HG03095 (cell line): Measurements from ENCODE around the gene GJA1.
"Not testable (repeated sequence)": the region's sequence is repeated elsewhere in the genome, so short reads cannot be mapped to it uniquely, and the experiment has no call there.

Source experiments
- ATAC-seq: cut with Tn5 transposase; IDR thresholded peaks from one replicate; pipeline ENCODE4 v1.9.1; 2021; ENCODE audit warnings: moderate library complexity; ENCODE audit not compliant: unreplicated experiment

Gene GJA1

DNA sequence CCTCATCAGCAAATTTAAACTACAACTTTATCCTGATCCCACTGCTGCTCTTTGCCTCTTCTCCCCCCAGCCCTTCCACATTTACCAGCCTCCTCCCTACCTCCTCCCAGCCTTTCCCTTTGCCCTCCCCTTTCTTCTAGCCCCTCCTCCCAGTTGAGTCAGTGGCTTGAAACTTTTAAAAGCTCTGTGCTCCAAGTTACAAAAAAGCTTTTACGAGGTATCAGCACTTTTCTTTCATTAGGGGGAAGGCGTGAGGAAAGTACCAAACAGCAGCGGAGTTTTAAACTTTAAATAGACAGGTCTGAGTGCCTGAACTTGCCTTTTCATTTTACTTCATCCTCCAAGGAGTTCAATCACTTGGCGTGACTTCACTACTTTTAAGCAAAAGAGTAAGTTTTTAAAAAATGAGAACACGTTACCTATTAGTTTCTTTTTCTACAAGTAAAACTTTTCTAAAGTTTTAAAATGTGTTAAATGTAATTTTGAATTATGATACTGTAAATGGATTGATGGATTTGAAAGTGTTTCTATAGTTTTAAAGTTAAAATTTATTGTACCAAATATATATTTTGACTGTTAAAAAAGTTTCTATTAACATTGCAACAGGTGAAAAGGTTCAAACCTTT is at the start of gene GJA1:
TSS of gene GJA1 (plus strand) at position 203 of the 626 bp plus-strand sequence. CDS start 11,202 bp downstream, outside the sequence.
- no peak for ATAC-seq

DNA sequence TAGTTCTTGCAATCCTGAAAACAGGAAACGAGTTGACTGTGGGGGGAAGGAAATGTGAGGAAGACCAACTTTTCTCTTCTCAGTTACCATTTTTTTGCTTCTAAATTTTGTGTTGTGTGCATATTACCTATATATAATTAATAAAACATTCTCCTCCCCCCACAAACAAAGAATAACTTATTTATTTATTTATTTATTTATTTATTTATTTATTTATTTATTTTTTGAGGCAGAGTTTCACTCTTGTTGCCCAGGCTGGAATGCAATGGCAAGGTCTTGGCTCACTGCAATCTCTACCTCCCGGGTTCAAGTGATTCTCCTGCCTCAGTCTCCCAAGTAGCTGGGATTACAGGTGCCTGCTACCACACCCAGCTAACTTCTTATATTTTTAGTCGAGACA is 48.9 kb upstream of the GJA1 start:
- ATAC-seq = not testable (repeated sequence)

DNA sequence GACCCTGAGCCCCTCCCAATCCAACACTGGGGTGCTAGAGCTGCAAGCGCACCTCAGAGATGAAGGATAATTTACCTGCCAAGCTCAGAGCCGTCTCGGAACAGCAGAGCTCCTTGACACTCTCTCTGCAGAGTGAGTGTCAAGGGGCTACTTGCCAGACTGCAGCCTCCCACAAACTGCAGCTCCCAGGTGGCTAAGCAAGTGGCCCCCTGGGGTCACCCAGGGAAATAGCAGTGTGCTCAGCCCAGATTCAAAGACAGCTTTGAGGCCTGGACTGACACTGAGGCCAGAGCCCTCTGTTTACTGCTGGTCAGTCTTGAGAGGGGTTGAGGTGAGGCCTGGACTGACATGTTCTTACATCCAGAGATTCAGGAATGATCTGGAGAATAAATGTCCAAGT is 46.0 kb upstream of the GJA1 start:
- no peak for ATAC-seq

DNA sequence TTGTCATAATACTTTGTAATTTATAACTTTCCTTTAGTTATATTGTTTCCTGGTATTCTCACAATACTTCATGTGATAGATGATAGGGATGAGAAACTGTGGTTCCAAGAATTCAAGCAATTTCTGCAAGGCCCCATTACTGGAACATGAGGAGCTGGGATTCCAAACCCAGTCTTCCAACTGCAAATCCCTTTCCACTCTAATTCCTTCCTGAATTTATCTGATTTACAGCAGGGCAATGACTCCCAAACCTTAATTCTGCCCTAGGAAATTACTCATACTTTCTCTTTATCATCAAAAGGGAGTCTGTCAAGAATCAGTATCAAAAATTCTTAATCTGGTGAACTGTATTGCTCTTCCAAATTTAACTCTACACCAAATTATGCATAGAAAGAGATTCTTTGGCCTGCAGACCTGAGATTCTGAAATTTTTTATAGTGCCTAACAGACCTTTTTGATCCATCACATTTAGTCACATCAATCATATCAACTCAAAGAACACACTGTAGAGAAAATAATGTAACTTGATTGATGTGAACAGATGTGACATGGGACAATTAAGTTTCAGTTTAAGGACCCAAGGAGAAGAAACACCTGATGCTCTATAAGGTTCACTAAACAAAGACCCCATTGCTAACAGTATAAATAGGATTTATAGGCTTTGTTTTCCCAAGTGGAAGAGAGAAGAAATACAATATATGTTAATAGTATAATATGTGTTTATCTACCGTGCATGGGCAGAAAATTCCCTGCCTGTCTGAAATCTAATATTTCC is 41.5 kb upstream of the GJA1 start:
- ATAC-seq = no peak

DNA sequence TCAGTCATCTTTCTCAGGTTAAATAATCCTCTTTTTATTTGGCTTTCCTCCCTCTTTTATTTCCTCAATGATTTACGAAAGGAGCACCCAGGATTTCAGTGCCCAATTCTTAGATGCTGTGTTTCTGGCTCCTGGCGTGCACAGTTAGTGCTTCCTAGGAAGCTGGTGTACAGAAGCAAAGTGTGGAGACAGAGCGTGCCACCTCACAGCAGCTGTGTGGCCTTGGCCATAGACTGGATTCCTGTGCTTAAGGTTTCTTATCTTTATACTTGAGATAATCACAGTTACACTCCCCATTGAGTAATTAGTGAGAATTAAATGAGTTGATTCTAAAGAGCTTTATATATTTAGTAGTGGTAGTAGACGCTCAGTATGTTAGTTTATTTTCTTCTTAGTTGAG is 39.7 kb upstream of the GJA1 start:
- no peak for ATAC-seq

DNA sequence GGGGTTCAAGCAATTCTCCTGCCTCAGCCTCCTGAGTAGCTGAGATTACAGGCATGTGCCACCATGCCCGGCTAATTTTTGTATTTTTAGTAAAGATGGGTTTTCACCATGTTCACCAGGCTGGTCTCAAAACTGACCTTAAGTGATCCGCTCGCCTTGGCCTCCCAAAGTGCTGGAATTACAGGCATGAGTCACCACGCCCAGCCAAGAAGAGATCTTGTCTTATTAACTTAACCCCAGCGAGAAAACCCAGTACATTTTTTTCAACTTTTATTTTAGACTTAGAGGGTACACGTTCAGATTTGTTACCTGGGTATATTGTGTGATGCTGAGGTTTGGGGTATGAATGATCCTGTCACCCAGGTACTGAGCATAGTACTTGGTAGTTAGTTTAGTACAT is 38.3 kb upstream of the GJA1 start:
- ATAC-seq = not testable (repeated sequence)

DNA sequence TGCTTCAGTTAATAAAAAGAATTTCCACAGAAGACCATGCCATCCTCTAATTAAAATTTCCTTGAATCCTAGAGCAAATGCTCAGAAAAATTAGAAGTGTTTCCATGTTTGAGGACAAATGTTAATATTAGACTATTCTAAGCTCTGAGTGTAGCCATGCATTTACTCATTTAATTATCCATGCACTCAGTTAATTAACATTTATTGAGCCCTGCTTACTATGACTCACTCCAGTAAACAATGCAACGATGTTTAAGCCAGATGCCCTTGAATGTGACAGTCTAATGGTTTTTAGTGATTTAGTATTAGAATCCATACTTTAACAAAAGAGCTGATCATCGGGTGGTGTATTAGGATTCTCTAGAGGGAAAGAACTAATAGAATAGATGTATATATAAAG is 37.3 kb upstream of the GJA1 start:
- ATAC-seq = no peak

DNA sequence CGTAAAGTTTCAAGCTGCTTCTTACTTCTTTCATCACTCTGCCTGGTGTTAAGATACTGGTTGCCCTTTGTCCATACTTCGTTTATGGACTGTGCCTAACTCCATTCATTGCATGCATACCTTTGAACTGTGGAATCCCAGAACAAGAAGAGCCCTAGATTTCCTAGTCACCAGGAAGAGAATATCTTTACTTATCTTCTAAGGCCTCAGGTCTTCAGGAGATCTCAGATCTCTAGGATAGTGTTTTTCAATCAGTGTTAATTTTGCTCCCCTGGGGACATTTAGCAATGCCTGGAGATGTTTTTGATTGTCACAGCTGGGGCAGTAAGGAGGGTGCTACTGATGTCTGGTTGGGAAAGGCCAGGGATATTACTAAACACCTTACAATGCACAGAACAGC is 35.5 kb upstream of the GJA1 start:
- no peak for ATAC-seq

DNA sequence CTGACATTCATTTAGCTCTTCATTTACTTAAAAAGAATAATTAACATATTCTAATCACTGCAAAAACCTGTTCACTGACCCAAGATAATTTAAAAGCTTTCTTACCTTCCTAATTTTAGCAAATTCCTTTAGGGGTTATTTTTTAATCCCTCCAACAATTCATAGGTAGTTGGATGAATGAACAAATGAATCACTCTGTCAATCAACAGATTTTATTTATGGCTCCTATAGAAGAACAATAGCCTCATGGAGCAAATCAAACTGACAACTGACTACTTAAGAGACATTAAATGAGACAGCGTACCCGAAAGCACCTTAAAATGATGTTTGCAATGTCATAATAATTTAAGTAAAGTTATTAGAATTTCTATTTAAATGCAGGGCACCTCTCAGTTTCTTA is 31.5 kb upstream of the GJA1 start:
- ATAC-seq = no peak

DNA sequence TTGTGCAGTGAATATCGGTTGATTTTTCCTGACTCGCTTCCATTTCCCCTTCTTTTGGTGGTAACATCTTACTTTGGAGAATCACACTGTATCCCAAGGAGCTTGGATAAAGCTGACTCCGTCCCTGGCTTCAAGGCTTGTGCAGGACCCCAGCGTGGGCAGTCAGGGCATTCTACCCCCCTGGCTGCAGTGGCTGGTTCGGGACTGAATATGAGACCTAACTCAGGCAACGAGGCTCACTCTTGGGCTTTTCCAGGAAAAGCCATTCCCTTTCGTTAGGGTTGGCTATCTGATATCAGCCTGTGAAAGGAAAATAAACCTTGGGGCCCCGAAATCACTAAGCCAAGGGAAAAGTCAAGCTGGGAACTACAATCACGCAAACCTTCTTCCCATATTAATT is 30.1 kb upstream of the GJA1 start:
- ATAC-seq = no peak

DNA sequence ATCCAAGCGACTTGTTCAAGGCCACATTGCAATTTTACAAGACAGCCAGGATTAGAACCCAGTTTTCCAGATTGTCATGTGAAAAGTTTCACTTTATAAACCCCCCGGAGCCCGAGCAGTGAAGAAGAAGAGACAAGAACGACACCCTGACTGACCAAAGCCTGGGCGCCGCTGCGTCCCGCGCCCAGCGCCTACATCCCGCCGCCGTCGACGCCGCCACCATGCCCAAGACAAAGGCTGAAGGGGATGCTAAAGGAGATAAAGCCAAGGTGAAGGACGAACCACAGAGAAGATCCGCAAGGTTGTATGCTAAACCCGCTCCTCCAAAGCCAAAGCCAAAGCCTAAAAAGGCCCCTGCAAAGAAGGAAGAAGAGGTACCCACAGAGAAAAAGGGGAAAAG is 27.1 kb upstream of the GJA1 start:
- no peak for ATAC-seq

DNA sequence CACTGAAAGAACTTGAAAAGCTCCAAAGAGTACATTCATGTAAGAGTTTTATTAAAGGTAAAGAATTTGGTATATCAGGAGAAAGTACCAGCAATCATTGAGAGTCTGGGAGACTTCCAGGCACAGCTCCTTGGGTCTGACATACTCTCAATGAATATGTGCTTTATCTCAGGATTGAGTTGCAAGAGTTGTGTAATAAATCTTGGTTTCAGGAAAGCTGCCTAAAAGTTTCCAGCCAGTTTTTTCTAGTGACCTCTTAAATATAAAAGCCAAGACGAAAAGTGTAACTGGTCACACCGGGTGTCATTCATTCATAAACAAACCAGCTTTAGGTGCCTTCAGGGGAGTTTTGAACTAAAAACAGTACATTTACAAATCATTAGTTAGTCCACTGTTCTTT is 21.6 kb upstream of the GJA1 start:
- no peak for ATAC-seq

DNA sequence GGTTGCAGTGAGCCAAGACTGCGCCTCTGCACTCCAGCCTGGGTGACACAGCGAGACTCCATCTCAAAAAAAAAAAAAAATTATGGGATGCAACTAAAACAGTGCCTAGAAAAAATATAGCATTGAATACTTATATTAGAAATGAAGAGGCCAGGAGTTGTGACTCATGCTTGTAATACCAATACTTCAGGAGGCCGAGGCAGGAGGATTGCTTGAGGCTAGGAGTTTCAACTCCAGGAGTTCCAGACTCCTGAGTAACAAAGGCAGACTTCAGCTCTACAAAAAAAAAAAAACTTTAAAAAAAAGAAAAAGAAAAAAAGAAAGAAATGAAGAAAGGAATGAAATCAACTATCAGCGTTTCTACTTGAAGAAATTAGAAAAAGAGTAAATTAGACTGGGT is 17.1 kb upstream of the GJA1 start:
- ATAC-seq = no peak

DNA sequence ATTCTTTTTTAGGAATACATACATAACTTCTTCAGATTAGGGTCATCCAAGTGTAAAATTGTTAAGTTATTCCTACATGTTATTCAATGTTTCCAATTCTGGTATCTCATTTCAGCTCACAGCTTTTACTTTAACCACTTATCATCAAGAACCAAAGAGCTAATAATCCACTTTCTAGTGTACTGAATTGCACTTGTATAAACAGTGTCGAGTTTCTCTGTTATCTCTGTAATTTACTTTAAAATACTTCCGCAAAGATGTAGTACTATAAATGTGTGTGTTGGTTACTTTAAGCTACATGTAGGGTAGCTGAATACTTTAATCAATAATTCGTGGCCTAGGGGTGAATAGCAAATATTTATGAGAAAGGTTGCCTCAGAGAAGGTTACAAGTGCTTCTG is 8.8 kb upstream of the GJA1 start:
- no peak for ATAC-seq

DNA sequence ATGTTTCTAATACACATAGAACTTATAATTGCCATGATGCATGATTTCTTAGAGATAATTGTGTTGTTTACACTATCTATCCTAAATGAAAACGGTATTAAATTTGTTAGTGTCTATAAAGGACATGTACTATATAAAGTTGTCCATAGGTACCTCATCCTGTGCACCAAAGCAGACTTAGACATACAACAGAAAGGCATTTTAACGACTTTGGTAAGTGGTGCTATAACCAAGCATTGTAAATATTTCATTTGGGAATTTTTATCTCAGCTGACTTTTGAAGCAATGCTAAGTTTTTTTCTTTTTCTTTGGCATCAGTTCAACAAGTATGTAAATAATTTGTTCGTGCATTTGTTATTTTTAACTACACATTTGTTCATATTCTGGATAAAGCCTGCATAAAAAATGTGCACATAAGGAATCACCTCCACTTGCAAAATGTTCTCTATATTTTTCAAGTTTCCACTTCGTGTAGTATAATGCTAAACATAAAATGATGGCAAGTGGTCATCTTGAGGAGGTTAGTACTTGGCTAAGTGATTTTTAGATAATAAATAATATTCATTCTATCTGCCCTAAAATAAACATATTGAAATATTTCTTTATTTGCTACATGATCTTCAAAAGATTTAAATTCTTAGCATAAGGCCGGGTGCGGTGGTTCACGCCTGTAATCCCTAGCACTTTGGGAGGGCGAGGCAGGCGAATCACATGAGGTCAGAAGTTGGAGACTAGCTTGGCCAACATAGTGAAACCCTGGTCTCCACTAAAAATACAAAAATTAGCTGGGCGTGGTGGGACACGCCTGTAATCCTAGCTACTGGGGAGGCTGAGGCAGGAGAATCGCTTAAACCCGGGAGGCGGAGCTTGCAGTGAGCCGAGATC is 6.3 kb upstream of the GJA1 start:
- no peak for ATAC-seq

DNA sequence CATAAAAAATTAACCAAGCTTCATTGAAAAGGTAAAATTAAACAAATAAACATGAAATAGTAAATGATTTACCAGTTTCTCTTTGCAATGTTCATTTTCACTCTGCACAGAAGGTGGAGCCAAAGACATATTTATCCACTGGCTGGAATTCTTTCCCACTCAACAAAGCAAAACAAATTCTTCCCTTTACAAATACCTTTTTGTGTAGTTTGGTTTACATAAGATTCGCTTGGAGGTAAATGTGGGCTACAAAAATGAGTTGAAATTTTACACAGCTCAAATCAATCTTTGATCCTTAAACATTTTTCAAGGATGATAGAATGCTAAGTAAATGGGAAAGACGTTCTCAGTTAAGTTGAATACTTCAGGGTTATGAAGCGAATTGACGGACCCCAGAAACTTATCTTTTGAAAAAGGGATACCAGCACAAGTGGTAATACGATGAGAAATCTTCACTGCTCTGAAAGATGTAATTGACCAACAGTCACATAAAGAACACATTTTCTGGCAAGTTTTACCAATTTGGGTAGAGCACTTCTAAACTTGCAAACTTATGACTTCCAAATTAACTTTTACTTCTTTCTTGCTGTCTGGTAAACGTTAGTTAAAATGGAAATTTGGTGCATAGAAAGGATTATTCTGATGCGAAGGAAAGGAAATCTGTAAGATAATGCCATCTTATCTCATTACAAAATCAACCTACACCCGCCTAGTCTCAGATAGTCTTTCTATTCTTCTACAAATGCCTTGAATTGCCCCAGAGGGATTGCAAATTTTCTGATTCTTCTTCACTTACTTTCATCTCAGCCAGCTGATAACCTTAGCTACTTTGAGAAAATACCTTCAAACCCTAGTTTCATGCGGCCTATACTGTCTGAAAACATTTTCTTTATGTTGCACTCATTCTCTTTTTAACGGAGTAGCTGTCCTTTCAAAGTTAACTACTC is 4.7 kb upstream of the GJA1 start:
- no peak for ATAC-seq

DNA sequence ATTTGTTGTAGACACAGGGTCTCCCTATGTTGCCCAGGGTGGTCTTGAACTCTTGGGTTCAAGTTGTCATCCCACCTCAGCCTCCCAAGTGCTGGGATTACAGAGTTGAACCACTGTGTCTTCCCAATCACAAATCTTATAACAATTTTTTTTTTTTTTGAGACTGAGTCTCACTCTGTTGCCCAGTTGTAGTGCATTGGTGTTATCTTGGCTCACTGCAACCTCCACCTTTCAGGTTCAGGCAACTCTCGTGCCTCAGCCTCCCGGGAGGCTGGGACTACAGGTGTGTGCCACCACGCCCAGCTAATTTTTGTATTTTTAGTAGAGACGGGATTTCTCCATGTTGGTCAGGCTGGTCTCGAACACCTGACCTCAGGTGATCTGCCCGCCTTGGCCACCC is 3.7 kb upstream of the GJA1 start:
- not testable (repeated sequence) for ATAC-seq

DNA sequence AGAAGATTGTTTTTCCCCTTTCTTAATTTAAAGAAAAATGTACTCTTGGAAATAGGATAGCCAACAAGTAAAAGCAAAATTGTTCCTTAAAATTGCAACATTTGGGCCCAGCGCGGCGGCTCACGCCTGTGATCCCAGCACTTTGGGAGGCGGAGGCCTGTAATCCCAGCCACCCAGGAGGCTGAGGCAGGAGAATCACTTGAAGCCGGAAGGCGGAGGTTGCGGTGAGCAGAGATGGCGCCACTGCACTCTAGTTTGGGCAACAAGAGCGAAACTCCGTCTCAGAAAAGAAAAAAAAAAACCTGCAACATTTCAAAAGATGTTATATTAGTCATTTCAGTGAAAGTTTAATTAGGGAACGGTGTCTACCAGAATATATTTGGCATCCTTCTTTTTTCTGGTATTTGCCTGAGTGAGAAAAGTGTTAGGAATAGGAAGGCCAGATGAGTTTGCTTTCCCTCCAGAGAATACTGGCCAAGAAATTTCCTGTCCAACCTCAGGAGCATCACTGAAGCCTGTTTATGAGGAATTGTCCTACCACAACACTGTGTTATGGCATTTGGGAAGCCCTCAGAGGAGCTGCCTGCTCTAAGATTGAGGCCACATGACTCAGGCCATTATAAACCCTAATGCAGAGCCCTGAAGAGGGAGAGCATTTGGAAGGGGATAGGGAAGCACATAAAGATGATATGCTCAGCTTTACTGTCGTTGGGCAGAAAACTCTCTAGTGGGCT is 1.2 kb upstream of the GJA1 start:
- no peak for ATAC-seq

DNA sequence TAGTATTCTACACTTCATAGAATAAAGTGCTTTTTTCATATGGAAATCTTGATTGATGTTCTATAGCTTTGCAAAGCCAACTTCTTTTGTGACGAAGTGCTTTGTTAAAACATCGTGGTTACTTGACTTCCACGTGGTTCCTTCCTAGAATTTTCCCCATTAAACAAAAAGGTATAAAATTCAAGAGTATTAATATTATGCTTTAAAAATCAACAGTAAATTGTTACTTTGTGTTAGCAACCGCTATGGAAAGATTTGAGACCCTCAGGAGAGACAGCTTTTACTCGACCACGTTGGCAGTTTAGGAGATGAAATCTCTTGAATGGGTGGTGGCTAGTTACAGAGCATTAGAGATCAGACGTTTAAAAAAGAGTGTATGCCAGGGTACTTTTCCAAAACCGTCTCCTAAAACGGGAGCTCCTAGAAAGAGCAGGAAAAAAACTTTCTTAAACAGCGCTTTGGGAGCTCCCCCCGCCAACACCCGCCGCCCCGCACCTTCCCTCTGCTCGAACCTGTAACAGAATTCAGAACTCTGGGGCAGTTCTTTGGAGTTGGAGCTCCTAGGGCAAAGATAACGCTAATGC is 920 bp downstream of the GJA1 start:
- ATAC-seq = no peak
